Activated CD4-positive, alpha-beta T cell treated with anti-CD3 and anti-CD28 coated beads for 48 hours (primary cell): ENCODE measurements around the gene PBX2.
"Not testable (repeated sequence)": the region's sequence is repeated elsewhere in the genome, so short reads cannot be mapped to it uniquely, and the experiment has no call there.

Experiments
- DNase-seq: peaks from one replicate; pipeline ENCODE4 v3.0.0-alpha.2; 2020

Gene PBX2

GRCh38 chr6:32148289-32149091, 41.5 kb downstream of the PBX2 start:
- peak; percentile 88 for DNase-seq

DNA sequence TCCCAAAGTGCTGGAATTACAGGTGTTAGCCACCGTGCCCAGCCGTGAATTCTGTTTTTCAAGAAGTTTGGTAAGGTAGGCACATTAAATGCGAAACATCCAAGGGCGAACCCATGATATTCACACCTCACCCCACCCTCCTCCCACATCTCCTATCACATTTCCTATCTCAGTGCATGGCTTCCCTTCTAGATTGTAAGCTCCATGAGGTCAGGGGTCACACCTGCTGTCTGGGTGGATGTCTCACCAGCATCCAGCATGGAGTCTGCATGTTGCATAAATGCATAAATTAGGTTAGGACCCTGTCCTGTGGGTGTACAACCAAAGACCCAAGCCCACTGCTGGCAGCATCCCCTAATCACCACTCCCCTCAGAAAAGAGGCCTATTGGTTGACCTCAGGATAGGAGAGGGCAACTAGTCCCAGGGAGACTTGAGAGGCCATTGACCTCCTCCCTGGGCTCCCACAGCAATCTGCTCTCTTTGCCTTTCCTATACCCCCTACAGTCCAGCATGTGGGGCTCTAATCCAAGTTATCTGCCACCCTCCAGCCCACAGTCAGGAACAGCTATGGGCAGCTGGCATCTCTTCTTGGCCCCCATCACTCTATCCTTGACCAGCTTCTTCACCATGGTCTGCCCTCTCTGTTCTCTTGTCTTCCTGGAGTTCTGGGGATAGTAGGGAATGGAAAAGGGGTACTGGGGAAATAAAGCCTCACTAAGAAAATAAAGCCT, 42.4 kb downstream of the PBX2 start:
- no peak for DNase-seq

DNA sequence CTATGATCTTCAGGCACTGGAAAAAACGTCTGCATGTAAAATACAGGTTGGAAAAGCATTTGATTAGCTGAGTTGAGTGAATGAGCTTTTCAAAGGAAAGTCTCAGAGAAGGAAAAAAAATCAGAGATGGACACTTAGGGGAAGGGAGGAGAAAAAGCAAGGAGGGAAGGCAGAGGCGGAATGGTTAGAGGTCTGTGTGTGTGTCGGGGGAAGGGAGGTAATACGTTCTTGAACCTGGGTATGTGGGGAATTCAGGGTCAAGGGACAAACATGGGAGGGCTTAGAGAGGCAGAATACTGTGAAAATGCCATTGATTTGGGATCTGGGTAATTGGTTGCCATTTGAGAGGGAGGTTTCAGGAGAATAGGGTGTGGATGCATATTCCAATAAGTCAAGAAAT, 43.3 kb downstream of the PBX2 start:
- no peak for DNase-seq

DNA sequence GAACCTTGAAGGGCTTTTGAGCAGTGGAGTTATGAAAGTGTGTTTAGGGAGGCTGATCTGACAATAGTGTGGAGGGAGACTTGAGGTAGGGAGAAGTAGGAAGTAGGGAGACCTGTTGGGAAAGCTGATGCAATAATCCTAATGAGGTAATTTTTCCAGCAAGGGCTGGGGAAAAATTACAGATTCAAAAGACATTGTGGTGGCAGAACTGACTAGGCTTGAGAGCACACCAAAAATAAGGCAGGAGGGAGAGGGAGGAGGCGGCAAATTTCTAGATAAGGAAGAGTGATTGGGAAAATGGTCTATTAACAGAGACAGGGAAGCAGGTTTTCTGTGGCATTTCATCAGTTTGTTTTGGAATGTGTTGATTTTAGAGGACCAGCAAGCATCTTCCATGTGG, 43.7 kb downstream of the PBX2 start:
- DNase-seq: no peak

DNA sequence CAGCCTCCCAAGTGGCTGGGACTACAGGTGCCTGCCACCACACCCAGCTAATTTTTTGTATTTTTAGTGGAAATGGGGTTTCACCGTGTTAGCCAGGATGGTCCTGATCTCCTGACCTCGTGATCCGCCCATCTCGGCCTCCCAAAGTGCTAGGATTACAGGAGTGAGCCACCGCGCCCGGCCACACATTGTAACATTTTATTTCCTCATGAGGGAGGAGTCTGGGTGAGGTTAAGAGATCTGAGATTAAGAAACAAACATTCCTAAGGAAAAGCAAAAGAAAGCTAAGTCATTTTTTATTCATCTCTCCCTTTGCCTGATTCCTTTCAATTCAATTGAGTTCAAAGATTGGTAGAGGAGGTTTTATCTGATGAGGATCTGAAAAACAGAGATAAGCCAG, 45.8 kb downstream of the PBX2 start:
- DNase-seq: not testable (repeated sequence)

GRCh38 chr6:32140420-32141046, 49.5 kb downstream of the PBX2 start:
- DNase-seq: no peak

DNA sequence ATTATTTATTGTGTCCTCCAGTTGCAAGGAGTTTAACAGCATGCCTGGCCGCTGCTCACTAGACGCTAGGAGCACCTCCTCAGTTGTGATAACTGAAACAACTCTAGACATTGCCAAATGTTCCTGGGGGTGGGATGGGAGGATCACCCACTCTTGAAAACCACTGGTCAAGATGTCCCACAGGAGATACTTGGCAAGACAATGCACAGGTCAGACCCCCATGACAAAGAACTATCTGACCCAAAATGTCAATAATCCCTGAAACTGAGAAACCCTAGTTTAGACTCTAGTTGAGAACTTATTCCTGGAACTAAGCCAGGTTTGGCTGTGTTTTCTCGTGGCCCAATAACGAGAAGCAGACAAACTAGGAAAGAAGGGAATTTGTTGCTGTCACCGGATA, 50.4 kb downstream of the PBX2 start:
- DNase-seq: no peak

GRCh38 chr6:32137454-32137853, 52.5 kb downstream of the PBX2 start:
- no peak for DNase-seq
